GM18868 (cell line): Measurements from ENCODE around the gene CCR2.
"Not testable (repeated sequence)": the region's sequence is repeated elsewhere in the genome, so short reads cannot be mapped to it uniquely, and the experiment has no call there.

Source experiments
- ATAC-seq: cut with Tn5 transposase; IDR thresholded peaks from one replicate; pipeline ENCODE4 v1.9.1; 2021; ENCODE audit warnings: mild to moderate bottlenecking, moderate library complexity; ENCODE audit not compliant: unreplicated experiment

CCR2 gene

DNA sequence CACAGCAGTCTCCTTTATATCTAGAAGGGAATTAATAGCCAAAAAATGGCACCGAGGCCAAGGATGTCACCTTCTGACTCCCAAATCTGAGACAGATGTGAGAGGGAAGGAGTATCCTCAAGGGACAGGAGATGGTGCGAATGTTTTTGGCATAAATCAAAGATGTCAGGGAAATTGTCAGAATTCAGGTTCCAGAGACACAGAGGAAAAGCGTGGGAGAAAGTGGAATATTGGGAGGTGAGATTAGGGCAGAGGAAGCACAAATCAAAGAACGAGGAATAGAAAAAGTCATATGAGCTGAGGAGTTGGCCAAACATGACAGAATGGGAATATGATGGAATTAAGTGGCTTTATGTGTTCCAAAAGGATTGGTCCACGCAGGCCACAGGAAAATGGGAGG is 46.9 kb downstream of the CCR2 start:
- no peak for ATAC-seq

DNA sequence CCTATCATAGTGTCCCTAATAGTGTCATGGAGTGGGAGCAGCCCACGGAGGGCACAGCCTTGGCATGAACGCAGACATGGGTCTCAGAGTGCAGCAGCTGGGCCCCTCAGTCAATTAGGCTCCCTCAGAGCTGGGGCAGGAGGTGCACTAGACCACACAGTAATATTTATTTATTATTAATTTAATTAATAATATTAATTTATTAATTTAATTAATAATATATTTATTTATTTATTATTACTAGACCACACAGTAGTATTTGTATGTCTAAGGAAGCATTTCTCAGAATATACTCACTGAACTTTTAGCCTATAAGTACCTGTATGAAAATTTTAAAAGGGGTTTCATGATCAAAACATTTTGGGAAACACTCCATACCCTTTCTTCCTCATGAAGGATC is 47.7 kb downstream of the CCR2 start:
- no peak for ATAC-seq

DNA sequence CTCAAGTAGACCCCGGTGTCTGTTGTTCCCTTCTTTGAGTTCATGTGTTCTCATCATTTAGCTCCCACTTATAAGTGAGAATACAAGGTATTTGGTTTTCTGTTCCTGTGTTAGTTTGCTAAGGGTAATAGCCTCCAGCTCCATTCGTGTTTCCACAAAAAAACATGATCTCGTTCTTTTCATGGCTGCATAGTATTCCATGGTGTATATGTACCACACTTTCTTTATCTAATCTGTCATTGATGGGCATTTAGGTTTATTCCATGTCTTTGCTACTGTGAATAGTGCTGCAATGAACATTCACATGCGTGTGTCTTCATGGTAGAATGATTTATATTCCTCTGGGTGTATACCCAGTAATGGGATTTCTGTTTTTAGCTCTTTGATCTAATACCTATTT is 49.0 kb downstream of the CCR2 start:
- ATAC-seq: not testable (repeated sequence)

DNA sequence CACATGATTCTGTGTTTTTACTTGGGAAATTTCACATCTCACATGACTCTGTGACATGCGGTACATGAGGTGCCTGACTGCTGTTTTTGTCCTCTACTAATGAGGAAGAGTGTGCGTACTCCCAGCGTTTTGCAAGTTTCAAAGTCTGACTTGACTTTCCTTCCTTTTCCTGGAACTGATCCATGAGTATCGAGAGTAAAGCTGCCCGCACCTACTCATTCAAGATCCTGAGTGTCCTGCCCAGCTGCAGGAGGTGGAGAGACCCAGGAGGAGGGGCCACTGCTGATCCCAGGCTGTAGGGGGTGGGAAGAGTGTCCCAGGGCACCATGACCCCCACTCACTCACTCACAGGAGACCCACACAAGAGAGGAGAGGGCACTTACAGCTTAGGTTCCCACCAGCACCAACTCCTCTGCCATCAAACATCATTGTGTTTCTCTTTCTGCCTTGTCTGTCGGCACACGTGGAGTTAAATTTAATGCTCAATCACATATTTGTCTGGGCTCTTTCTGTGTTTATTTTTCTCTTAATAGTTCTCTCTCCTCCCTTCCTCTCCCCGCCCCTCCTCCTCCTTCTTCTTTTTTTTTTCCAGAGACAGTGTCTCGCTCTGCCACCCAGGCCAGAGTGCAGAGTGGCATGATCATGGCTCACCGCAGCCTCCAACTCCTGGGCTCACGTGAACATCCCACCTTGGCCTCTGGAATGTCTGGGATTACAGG is 51.5 kb downstream of the CCR2 start:
- no peak for ATAC-seq

DNA sequence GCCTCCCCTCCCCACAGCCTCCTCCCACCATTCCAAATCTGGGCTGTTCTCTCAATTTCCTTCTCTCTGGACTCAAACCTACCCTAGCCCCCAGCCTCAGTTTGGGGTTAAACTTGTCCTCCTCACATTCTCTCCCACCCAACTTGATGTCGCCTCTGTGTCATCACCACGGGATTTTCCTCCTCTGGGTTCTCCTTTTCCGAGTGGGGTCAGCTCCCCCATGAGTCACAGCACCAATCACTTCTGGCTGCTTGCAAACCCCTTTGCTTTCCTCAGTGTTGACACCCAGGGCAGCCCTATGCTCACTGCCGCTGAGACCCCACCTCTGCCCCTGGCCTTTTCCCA is 52.5 kb downstream of the CCR2 start:
- no peak for ATAC-seq

DNA sequence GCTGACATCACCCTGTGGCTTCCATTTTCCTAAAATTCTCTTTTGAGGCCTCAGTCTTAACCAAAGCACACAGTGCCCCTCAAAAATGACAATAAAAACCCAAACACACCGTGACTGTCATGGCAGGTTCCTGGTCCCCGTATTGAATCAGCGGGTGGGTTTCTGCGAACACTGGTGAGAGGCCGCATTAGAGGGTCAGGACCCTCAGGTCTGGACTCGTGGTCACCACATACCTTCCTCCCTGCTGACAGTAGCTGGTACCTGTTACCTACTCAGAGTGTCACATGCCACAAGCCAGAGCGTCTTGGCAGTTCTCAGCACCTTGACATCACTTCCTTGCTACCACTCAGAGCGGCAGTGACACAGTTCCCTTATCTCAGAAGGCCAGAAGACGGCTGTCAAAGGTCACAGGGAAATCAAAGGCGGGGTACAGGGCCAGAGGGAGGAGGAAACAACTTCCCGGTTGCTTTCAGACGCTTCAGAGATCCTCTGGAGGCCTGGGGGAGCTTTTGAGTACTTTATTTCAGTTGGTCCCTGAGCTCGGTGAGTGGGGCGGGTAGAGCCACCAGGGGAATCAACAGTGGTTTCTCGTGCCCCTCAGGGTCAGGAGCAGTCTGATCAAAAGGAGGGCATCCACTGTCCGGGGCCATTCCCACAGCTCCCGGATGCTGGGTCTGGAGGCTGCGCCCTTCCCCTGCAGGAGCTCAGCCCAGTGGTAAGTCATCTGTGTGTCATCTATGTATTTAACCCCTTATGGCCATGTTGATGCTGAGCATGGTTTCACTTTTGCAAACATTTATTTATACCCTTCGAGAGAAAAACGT is 53.1 kb downstream of the CCR2 start, which contains the start of the genes CCR5AS and CCRL2:
CCR5AS (minus strand) TSS at position 279 of the 824 bp plus-strand sequence.
CCRL2 (plus strand) TSS at position 472 of the 824 bp plus-strand sequence. CDS start 821 bp downstream, outside the sequence.
- ATAC-seq: no peak

DNA sequence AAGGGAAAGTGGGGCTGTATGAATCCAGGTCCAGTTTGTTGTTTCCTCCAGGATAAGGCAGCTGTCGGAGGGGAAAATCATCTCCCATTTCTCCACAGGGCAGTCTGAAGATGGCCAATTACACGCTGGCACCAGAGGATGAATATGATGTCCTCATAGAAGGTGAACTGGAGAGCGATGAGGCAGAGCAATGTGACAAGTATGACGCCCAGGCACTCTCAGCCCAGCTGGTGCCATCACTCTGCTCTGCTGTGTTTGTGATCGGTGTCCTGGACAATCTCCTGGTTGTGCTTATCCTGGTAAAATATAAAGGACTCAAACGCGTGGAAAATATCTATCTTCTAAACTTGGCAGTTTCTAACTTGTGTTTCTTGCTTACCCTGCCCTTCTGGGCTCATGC is 54.1 kb downstream of the CCR2 start:
- ATAC-seq: no peak

DNA sequence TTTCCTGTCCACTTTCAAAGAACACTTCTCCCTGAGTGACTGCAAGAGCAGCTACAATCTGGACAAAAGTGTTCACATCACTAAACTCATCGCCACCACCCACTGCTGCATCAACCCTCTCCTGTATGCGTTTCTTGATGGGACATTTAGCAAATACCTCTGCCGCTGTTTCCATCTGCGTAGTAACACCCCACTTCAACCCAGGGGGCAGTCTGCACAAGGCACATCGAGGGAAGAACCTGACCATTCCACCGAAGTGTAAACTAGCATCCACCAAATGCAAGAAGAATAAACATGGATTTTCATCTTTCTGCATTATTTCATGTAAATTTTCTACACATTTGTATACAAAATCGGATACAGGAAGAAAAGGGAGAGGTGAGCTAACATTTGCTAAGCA is 54.9 kb downstream of the CCR2 start:
- no peak for ATAC-seq

DNA sequence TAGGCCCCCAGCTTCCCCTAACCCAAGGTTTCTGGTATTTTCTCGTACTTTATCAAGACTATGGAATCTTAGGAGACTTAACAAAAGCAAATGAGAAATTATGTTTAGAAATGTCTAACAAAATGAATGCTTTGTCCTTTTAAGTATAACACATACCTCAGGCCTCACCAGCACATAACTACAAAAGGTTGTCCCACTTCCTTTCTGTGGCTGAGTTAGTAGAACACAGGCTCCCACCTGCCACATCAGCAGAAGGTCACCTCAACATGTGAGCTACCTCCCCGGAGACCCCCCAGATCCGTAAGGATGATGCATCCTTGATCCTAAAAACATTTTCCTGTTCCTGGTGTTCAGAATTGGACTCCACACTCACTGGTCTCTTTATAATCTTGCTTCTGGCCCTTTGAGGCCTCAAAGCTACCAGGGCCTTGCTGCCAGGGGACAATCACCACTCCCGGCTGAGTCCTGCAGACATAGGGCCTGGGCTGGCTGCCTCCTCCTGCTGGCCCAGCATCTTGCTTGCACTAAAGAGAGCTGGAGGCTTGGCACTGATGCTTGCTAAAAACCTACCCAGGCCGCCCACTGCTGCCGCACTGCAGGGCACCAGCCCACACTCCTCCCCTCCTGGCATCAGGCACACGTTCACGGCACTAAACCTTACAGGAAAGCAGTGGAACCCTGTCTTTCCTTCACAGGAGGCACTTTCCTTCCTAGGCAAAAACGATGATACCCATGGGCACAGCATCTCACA is 56.0 kb downstream of the CCR2 start:
- ATAC-seq: no peak
